ENCODE results near the gene LRIT3. TPM values are rescaled to one million over a fixed set of nuclear protein-coding genes. Genes with fewer than 3 reads are reported as not detected.
"Not testable (repeated sequence)": the region's sequence is repeated elsewhere in the genome, so short reads cannot be mapped to it uniquely, and the experiment has no call there.

The LRIT3 gene
- total RNA-seq, 1 donor from 2014 or later, result 0.07 TPM

GRCh38 chr4:109861916-109862511 is 14.1 kb downstream of the LRIT3 start:
- no peak overlapping the region for H3K27ac Mint-ChIP-seq
- no peaks in the 10 kb centered on the region for H3K27me3 Mint-ChIP-seq (ENCODE audit: low read depth)
- no peak overlapping the region for H3K4me3 Mint-ChIP-seq (ENCODE audit: low read depth)
- DNase-seq (ENCODE audit: low spot score), result no peak
- intact Hi-C loops (cut with micrococcal nuclease), result no loop called here
- peaks cover 19% of the 10 kb centered on the region for H3K9me3 Mint-ChIP-seq
- no peaks in the 10 kb centered on the region for H3K36me3 Mint-ChIP-seq (ENCODE audit: low read depth)
- no peaks in the 10 kb centered on the region for H3K4me1 Mint-ChIP-seq (ENCODE audit: low read depth)

- intact Hi-C loops (cut with micrococcal nuclease), result no loop called here
- H3K36me3 Mint-ChIP-seq (ENCODE audit: low read depth), result no peaks in the 10 kb centered on the region
- no peaks in the 10 kb centered on the region for H3K27me3 Mint-ChIP-seq (ENCODE audit: low read depth)
- H3K4me3 Mint-ChIP-seq (ENCODE audit: low read depth), result no peak overlapping the region
- peaks cover 14% of the 10 kb centered on the region for H3K9me3 Mint-ChIP-seq
- H3K4me1 Mint-ChIP-seq (ENCODE audit: low read depth), result no peaks in the 10 kb centered on the region
- H3K27ac Mint-ChIP-seq, result no peak overlapping the region
- DNase-seq (ENCODE audit: low spot score), result no peak
Measured at GRCh38 chr4:109864134-109864533, 16.2 kb downstream of the LRIT3 start.

DNA sequence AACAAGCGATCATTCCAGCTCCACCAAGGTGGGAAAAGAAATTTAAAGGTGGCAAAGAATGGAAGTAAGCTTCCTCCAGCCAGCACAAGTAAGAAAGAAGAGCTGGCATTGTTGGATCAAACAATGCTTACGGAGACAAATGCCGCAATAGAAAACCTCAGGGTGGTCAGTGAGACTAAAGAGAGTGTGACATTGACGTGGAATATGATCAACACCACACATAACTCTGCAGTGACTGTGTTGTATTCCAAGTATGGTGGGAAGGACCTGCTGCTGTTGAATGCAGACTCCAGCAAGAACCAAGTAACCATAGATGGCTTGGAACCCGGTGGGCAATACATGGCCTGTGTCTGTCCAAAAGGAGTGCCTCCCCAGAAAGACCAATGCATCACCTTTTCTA is 22.2 kb downstream of the LRIT3 start:
- Mint-ChIP-seq H3K36me3 (ENCODE audit: low read depth) (no peaks in the 10 kb centered on the region), H3K9me3 (no peaks in the 10 kb centered on the region), H3K27ac (no peak overlapping the region), H3K27me3 (ENCODE audit: low read depth) (no peaks in the 10 kb centered on the region), H3K4me1 (ENCODE audit: low read depth) (no peaks in the 10 kb centered on the region), H3K4me3 (ENCODE audit: low read depth) (no peak overlapping the region)
- intact Hi-C loops (cut with micrococcal nuclease), result no loop called here
- no peak for DNase-seq (ENCODE audit: low spot score)

GRCh38 chr4:109872065-109872464 is 24.2 kb downstream of the LRIT3 start:
- intact Hi-C loops (cut with micrococcal nuclease), result no loop called here
- Mint-ChIP-seq H3K27ac (no peak overlapping the region), H3K27me3 (ENCODE audit: low read depth) (no peaks in the 10 kb centered on the region), H3K4me1 (ENCODE audit: low read depth) (no peaks in the 10 kb centered on the region), H3K4me3 (ENCODE audit: low read depth) (no peak overlapping the region), H3K36me3 (ENCODE audit: low read depth) (no peaks in the 10 kb centered on the region), H3K9me3 (no peaks in the 10 kb centered on the region)
- DNase-seq (ENCODE audit: low spot score), result no peak

- H3K27ac Mint-ChIP-seq, result no peak overlapping the region
- no peaks in the 10 kb centered on the region for H3K36me3 Mint-ChIP-seq (ENCODE audit: low read depth)
- intact Hi-C loops (cut with micrococcal nuclease), result no loop called here
- H3K4me1 Mint-ChIP-seq (ENCODE audit: low read depth), result no peaks in the 10 kb centered on the region
- no peaks in the 10 kb centered on the region for H3K9me3 Mint-ChIP-seq
- DNase-seq (ENCODE audit: low spot score), result no peak
- peaks cover 2% of the 10 kb centered on the region for H3K27me3 Mint-ChIP-seq (ENCODE audit: low read depth)
- no peak overlapping the region for H3K4me3 Mint-ChIP-seq (ENCODE audit: low read depth)
Measured at GRCh38 chr4:109872950-109873656, 25.2 kb downstream of the LRIT3 start.

DNA sequence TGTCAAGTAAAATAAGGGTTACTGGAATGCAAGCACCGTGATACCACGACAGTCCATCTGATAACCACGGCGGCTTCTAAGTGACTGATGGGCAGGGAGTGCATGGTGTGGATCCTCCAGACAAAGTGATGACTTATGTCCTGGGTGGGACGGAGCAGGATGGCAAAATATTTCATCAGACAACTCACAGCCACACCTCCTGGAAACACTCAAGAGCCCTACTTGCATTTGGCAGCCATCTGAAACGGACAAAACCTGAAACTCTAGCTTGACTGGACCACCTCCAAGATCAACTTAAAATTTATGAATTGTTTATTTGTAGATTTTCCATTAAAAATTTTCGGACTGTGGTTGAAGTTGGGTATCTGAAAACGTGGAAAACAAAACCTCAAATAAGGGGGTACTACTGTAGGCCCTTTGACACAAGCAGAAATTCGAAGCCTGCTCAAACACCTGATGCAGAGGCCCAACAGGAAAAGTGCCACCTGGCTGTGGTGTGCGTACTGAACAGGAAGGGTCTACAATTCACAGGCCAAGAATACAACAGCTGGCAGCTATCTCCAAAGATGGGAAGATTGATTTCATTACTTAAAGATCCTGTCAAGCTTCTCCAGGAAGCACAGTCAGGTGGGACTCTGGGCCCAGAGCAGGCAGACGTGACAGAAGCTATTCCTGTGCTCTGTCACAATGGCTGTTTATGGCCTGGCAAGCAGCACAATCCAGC is 26.0 kb downstream of the LRIT3 start:
- DNase-seq (ENCODE audit: low spot score), result no peak
- Mint-ChIP-seq H3K36me3 (ENCODE audit: low read depth) (no peaks in the 10 kb centered on the region), H3K9me3 (no peaks in the 10 kb centered on the region), H3K27me3 (ENCODE audit: low read depth) (peaks cover 2% of the 10 kb centered on the region), H3K4me1 (ENCODE audit: low read depth) (no peaks in the 10 kb centered on the region), H3K4me3 (ENCODE audit: low read depth) (no peak overlapping the region), H3K27ac (no peak overlapping the region)
- intact Hi-C loops (cut with micrococcal nuclease), result no loop called here

GRCh38 chr4:109875106-109875505 is 27.2 kb downstream of the LRIT3 start:
- Mint-ChIP-seq H3K4me1 (ENCODE audit: low read depth) (no peaks in the 10 kb centered on the region), H3K4me3 (ENCODE audit: low read depth) (no peak overlapping the region), H3K9me3 (no peaks in the 10 kb centered on the region), H3K27me3 (ENCODE audit: low read depth) (peaks cover 3% of the 10 kb centered on the region), H3K36me3 (ENCODE audit: low read depth) (no peaks in the 10 kb centered on the region), H3K27ac (no peak overlapping the region)
- DNase-seq (ENCODE audit: low spot score), result no peak
- intact Hi-C loops (cut with micrococcal nuclease), result no loop called here

GRCh38 chr4:109875553-109875952 is 27.6 kb downstream of the LRIT3 start:
- H3K9me3 Mint-ChIP-seq; H3K4me1 Mint-ChIP-seq (ENCODE audit: low read depth); H3K4me3 Mint-ChIP-seq (ENCODE audit: low read depth); H3K36me3 Mint-ChIP-seq (ENCODE audit: low read depth); H3K27ac Mint-ChIP-seq; DNase-seq (ENCODE audit: low spot score); intact Hi-C loops (cut with micrococcal nuclease); H3K27me3 Mint-ChIP-seq (ENCODE audit: low read depth): not testable (repeated sequence)

DNA sequence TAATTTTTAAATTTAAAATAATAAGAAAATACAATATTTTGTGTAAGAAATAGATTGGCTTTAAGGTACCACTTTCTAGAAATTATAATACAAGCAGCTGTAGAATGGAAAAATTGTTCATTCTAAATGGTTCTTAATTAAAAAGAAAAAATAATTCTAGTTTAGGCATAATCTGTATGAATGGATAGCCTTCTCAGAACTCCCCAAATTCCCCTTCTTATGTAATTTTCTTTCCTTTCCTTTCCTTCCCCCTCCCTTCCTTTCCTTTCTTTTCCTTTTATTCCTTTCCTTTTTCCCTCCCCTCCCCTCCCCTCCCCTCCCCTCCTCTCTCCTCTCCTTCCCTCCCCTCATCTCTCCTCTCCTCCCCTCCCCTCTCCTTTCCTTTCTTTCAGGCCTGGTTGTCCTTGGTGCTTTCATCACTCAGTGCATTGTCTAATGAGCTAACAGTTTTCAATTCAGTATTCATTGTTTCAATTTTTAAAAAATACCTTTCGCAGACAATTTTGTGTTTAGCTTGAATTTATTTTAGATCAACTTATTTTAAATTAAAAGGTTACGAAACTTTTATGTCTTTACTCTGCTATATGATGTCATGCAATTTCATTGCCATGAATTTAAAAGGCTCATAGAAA is 28.8 kb downstream of the LRIT3 start:
- Mint-ChIP-seq H3K4me1 (ENCODE audit: low read depth) (no peaks in the 10 kb centered on the region), H3K4me3 (ENCODE audit: low read depth) (no peak overlapping the region), H3K27ac (no peak overlapping the region), H3K36me3 (ENCODE audit: low read depth) (no peaks in the 10 kb centered on the region), H3K27me3 (ENCODE audit: low read depth) (peaks cover 11% of the 10 kb centered on the region), H3K9me3 (no peaks in the 10 kb centered on the region)
- DNase-seq (ENCODE audit: low spot score), result no peak
- intact Hi-C loops (cut with micrococcal nuclease), result no loop called here

GRCh38 chr4:109877400-109877799 is 29.5 kb downstream of the LRIT3 start:
- H3K4me3 Mint-ChIP-seq (ENCODE audit: low read depth), result no peak overlapping the region
- H3K4me1 Mint-ChIP-seq (ENCODE audit: low read depth), result no peaks in the 10 kb centered on the region
- H3K36me3 Mint-ChIP-seq (ENCODE audit: low read depth), result no peaks in the 10 kb centered on the region

GRCh38 chr4:109878355-109878754 is 30.4 kb downstream of the LRIT3 start:
- Mint-ChIP-seq H3K27ac (no peak overlapping the region), H3K4me1 (ENCODE audit: low read depth) (no peaks in the 10 kb centered on the region), H3K36me3 (ENCODE audit: low read depth) (no peaks in the 10 kb centered on the region), H3K9me3 (no peaks in the 10 kb centered on the region), H3K27me3 (ENCODE audit: low read depth) (peaks cover 21% of the 10 kb centered on the region), H3K4me3 (ENCODE audit: low read depth) (no peak overlapping the region)
- DNase-seq (ENCODE audit: low spot score), result no peak
- intact Hi-C loops (cut with micrococcal nuclease), result no loop called here

More at GRCh38 chr4:109877400-109877799, 29.5 kb downstream of the LRIT3 start:
- intact Hi-C loops (cut with micrococcal nuclease), result no loop called here
- H3K9me3 Mint-ChIP-seq, result no peaks in the 10 kb centered on the region
- peaks cover 17% of the 10 kb centered on the region for H3K27me3 Mint-ChIP-seq (ENCODE audit: low read depth)
- no peak for DNase-seq (ENCODE audit: low spot score)
- no peak overlapping the region for H3K27ac Mint-ChIP-seq

DNA sequence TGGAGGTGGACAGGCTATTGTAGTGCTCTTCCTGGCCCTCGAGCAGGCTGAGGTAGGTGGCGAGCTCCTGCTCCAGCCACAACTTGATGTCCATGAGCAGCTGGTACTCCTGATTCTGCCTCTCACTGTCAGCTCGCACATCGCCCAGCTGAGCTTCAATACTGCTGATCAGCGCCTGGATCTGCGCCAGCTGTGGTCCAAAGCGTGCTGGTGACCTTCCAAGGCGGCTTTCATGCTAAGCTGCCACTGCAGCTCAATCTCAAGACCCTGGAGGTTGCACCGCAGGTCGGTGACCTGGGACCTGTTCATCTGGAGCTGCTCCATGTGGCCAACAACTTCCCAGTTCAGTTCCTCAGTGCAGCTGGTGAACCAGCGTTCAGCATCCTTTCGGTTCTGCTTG is 31.2 kb downstream of the LRIT3 start:
- H3K4me3 Mint-ChIP-seq (ENCODE audit: low read depth), result no peak overlapping the region
- H3K36me3 Mint-ChIP-seq (ENCODE audit: low read depth), result no peaks in the 10 kb centered on the region
- no peak overlapping the region for H3K27ac Mint-ChIP-seq
- DNase-seq (ENCODE audit: low spot score), result no peak
- peaks cover 22% of the 10 kb centered on the region for H3K27me3 Mint-ChIP-seq (ENCODE audit: low read depth)
- intact Hi-C loops (cut with micrococcal nuclease), result no loop called here
- no peaks in the 10 kb centered on the region for H3K9me3 Mint-ChIP-seq
- no peaks in the 10 kb centered on the region for H3K4me1 Mint-ChIP-seq (ENCODE audit: low read depth)

All from activated T-helper 2 cell treated with anti-CD3 and anti-CD28 coated beads, Interferon-gamma antibody, Interleukin-2, Interleukin-4, amounts not matched to agents 10 μg/mL and 5 μg/mL and 100 μg/mL, durations not matched to agents 14 hours and 24 hours and 36 hours (primary cell).